NCI-H510A (cell line): ENCODE data around the gene NPPA.

ENCODE experiments used
- DNase-seq: peaks from one replicate; lab custom pipeline; 2025; lab: John Stamatoyannopoulos, UW

NPPA gene

GRCh38 chr1:11874258-11874562 is 26.6 kb upstream of the NPPA start:
- no peak for DNase-seq

- no peak for DNase-seq
These were observed 26.0 kb upstream of the NPPA start for GRCh38 chr1:11873395-11874257.

- no peak for DNase-seq
These were observed 25.0 kb upstream of the NPPA start for GRCh38 chr1:11872545-11872944.

GRCh38 chr1:11869650-11870207 is 22.1 kb upstream of the NPPA start:
- DNase-seq = no peak

GRCh38 chr1:11869104-11869503 is 21.5 kb upstream of the NPPA start:
- no peak for DNase-seq

GRCh38 chr1:11868331-11868980 is 20.9 kb upstream of the NPPA start:
- DNase-seq = no peak

- DNase-seq = no peak
These were observed 15.3 kb upstream of the NPPA start for GRCh38 chr1:11862890-11863289.

GRCh38 chr1:11860587-11860986 is 13.0 kb upstream of the NPPA start:
- no peak for DNase-seq

- no peak for DNase-seq
These were observed 12.5 kb upstream of the NPPA start for GRCh38 chr1:11860083-11860482.

- no peak for DNase-seq
These were observed 11.6 kb upstream of the NPPA start for GRCh38 chr1:11858968-11859871.

GRCh38 chr1:11858613-11858967 is 11.0 kb upstream of the NPPA start, which contains the start of gene NPPB:
Gene NPPB (minus strand): TSS chr1:11858945. CDS start chr1:11858833, 112 bp downstream.
- no peak for DNase-seq

GRCh38 chr1:11858158-11858557 is 10.6 kb upstream of the NPPA start:
- DNase-seq = no peak

- no peak for DNase-seq
These were observed 9.7 kb upstream of the NPPA start for GRCh38 chr1:11857164-11857851.

GRCh38 chr1:11856698-11857097 is 9.1 kb upstream of the NPPA start:
- no peak for DNase-seq

GRCh38 chr1:11855430-11855829 is 7.8 kb upstream of the NPPA start:
- DNase-seq = no peak

GRCh38 chr1:11854519-11854918 is 6.9 kb upstream of the NPPA start:
- DNase-seq = no peak

GRCh38 chr1:11851180-11851579 is 3.6 kb upstream of the NPPA start:
- DNase-seq = no peak

- no peak for DNase-seq
These were observed 2.6 kb upstream of the NPPA start for GRCh38 chr1:11850156-11850555.

GRCh38 chr1:11848373-11848700 is 754 bp upstream of the NPPA start:
- DNase-seq = no peak

- no peak for DNase-seq
These were observed 1.8 kb downstream of the NPPA start for GRCh38 chr1:11845641-11846335.
